HG03060 (cell line): ENCODE measurements around the gene LHPP.
"Not testable (repeated sequence)": the region's sequence is repeated elsewhere in the genome, so short reads cannot be mapped to it uniquely, and the experiment has no call there.

Experiments
- ATAC-seq: cut with Tn5 transposase; IDR thresholded peaks from one replicate; pipeline ENCODE4 v1.9.1; 2021; ENCODE audit warnings: low read depth, moderate number of reproducible peaks; ENCODE audit not compliant: unreplicated experiment

The LHPP gene

DNA sequence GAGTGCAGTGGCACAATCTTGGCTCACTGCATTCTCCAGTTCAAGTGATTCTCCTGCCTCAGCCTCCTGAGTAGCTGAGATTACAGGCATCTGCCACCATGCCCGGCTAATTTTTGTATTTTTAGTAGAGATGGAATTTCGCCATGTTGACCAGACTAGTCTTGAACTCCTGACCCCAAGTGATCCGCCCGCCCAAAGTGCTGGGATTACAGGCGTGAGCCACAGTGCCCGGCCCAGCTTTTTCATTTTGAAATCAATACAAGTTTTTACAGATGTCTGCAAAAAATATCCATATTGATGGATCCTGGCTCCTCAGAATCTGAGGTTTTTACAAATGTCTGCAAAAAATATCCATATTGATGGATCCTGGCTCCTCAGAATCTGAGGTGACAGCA is 126.7 kb downstream of the LHPP start:
- not testable (repeated sequence) for ATAC-seq

GRCh38 chr10:124588736-124589490 is 127.3 kb downstream of the LHPP start:
- ATAC-seq: no peak

- no peak for ATAC-seq
These were observed 127.9 kb downstream of the LHPP start for GRCh38 chr10:124589491-124590041.

DNA sequence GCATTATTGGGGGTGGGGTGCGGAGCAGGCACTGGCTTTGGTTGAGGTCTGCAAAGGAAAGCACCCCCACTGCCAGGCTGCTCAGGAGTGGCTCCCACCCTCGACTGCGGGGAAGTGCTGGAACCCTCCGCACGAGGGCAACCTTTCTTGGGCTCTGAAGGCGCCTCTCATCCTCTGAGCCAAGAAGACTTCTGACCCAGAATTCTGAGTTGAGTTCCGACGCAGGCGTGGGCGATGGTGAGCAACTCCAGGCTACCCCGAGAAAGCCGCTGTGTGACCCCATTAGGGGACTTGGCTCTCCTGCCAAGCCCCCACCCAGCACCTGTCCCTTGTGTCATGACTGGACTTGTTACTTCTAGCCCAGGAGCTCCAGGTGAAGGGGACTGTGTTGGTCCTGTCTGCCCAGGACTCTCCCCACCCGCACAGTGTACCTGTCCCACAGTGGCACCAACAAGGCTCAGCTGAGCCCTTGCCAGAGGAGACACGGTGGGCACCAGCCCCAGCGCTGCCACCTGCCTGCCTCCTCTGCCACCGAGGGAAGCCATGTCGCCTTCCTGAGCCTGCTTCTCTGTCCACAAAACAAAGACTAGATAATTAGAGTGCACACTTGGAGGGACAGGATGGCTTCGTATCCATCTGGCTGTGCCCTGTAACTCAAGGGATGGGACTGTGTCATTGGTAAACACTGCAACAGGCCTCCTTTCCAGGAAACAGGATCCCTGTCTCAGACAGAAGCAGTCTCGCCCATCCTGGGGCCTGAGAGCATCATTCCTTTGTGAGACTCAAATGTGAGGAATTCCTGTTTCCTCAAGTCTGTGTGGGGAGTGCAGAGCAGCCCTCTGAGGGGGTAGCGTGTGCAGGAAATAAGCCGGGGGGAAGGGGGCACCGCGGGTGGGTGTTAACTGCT is 128.8 kb downstream of the LHPP start:
- no peak for ATAC-seq

DNA sequence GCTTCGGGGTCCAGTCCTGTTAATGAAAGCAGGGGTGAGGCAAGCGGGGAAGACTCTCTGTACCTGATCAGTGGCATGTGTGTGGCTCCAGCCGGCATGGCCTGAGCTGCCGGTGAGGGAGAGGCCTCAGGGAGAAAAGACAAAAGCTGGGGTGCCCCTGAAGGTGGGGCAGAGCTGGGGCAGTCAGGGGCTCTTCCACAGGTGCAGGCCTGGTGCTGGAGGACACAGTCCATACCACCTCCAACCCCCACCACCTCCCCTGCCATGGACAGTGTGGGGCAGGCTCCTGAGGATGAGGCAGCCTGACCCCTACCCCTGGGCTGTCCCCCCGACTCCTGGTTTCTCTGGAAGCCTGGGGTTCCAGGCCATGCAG is 129.5 kb downstream of the LHPP start:
- no peak for ATAC-seq

DNA sequence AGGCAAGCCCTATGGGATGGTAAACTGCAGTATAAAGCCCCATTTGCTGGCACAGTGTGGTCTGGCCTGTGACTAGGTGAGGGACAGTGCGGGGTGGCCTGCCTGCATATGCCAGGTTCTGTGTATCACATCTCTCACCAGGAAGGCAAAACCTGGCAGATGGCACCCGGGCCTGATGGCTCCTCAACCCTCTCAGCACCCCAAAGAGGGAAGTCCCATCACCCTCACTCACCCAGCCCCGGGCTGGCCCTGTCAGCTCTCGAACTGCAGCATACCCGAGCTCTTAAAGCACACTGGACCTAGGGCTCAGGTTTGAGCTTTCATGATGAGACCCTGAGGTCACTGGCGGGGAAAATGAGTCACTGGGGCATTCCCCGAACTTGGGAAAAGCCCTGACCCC is 130.5 kb downstream of the LHPP start:
- ATAC-seq: no peak

DNA sequence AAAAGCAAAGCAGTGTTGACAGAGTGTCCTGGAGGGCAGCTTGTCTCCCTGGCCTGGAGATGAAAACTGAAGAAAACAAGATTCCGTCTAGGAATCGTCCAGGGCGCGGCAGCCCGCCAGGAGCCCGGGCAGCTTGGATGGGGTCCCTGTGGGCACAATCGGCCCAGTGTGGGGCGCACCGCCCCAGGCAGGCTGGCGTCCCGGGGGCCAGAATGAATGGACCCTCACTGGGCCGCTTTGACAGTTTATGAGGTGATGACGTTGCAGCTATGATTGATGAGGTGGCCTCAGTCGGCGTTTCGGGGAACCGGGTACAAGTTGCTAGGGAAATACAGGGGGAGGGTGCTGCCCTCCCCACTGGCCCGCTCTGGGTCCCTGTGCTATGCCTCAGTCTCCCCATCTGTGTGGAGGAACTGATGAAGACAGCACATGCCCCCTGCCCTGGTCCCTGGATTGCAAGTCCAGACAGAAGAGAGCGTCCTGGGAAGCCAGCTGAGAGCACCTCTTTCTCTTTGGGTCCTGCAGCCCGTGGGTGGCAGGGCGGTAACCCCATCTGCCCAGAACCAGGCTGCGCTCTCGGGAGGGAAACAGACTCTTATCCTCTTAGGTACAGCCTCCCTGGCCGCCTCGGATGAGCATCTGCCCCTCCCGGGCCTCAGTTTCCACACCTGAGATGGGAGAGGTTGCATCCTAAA is 131.3 kb downstream of the LHPP start:
- ATAC-seq: no peak

- no peak for ATAC-seq
These were observed 131.9 kb downstream of the LHPP start for GRCh38 chr10:124593431-124593985.

- no peak for ATAC-seq
These were observed 132.6 kb downstream of the LHPP start for GRCh38 chr10:124594240-124594639.

DNA sequence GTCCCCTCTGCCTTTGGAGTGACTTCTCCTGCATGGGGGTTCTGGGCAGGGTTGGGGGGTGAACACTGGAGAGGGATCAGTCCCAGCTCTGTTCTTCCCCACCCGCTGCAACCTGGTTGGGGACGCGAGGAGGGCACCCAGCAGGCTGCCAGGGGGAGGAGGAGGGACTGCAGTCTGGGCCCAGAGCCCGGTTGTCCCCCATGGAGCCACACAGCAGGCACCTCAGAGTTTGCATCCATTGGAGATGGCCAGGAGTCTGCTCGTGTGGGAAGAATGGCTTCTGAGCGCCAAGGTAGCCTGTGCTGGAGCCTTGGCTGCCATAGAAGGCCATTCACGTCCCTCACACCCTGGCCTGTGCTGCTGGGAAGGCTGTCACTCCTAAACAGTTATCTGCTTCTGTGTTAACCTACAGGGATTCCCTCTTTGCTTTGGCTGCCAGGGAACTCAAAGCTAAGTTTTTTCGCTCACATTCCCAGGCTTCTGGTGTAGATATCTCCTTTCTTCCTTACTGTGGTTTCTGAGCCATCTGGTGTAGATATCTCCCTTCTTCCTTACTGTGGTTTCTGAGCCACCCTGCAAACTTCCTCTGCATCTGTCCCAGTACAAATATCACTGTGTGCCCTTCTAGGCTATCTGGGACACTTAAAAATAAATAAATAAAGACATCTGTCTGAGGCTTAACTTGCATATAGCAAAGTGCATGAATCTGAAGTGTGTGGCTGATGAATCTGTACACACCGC is 133.7 kb downstream of the LHPP start:
- no peak for ATAC-seq

GRCh38 chr10:124596116-124596785 is 134.6 kb downstream of the LHPP start:
- no peak for ATAC-seq

GRCh38 chr10:124596962-124597845 is 135.6 kb downstream of the LHPP start:
- ATAC-seq: no peak

DNA sequence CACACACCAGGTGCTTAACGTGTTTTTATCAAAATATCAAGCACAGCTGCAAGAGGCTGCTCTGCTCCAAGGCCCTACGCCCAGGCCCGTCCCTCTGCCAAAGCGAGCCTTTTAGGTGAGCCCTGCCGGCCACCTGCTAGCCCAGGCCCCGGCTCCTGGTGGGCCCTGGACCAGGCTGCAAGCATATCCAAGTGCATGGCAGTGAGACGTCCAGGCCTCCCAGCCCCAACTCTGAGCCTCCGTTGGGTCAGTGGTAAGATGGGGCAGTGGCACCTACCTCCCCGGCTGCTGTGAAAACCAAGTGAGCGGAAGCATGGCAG is 136.2 kb downstream of the LHPP start:
- no peak for ATAC-seq

GRCh38 chr10:124598196-124598595 is 136.6 kb downstream of the LHPP start:
- ATAC-seq: no peak

DNA sequence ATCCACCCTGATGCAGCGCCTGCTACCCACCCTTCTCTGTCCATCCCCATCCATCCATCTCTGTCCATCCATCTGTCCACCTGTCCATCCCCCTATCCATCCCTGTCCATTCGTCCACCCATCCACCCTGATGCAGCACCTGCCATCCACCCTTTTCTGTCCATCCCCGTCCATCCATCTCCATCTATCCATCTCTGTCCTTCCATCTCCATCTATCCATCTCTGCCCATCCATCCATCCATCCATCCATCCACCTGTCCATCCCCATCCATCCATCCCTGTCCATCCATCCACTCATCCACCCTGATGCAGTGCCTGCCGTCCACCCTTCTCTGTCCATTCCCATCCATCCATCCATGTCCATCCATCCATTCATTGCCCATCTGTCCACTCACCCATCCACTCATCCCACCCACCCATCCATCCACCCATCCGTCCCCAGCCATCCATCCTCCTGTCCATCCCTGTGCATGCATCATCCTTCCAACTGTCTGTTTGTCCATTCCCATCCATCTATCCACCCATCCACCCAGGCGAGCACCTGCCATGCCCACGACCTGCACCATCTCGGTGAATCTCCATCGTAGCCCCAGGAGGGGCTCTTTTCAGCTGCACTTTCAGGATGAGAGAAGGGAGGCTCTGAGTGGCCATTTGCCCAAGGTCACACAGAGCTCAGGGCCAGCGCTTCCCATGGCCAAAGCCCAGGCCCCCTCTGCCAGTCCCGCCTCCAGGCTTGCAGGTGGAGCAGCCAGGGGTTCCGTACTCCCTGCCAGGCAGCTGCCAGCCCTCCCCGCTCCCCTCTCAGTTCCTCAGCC is 137.4 kb downstream of the LHPP start:
- no peak for ATAC-seq

GRCh38 chr10:124599588-124600050 is 138.0 kb downstream of the LHPP start:
- no peak for ATAC-seq

- ATAC-seq: no peak
These were observed 138.6 kb downstream of the LHPP start for GRCh38 chr10:124600051-124600880.
